Stimulated activated CD8-positive, alpha-beta memory T cell treated with anti-CD3 and anti-CD28 coated beads, Interleukin-12 subunit alpha, Interleukin-12 subunit beta, amount 100 ng/mL, for 1 hour (primary cell): ENCODE data around the gene PDX1.
"Not testable (repeated sequence)": the region's sequence is repeated elsewhere in the genome, so short reads cannot be mapped to it uniquely, and the experiment has no call there.

Experiments
- DNase-seq: peaks from one replicate; pipeline ENCODE4 v3.0.0-alpha.2; 2020; ENCODE audit warnings: low read depth

The PDX1 gene

DNA sequence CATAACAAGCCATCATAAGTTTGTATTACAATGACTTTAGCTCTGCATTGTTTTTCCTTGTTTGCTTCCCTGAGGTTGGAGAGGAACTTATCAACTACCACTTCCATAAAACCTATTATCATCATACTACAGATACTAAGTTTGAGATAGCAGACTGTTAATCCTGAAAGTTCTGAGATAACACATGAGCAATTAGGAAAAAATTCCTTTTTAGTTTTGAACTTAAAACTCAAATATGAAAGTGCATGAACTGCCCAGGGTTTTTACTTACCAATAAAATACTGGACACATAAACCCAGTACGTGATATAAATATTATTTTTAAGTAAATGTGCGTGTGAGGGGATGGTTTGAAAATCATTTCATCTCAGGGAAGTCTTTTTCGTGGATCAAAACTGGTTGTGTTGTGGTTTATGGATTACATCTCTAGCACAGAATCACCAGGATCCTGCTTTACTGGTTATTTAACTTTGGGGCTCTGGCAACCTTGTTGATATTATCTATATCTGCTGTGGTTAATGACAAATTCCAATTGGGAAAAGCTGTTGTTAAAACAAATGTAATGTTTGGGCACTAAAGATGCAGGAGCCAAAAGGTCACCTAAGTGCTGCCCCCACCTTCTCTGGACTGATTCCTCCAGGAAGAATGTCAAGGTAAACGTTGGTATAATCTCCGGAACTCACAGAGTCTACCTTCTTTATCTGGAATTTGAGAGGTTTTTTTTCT, 36.9 kb downstream of the PDX1 start:
- no peak for DNase-seq

DNA sequence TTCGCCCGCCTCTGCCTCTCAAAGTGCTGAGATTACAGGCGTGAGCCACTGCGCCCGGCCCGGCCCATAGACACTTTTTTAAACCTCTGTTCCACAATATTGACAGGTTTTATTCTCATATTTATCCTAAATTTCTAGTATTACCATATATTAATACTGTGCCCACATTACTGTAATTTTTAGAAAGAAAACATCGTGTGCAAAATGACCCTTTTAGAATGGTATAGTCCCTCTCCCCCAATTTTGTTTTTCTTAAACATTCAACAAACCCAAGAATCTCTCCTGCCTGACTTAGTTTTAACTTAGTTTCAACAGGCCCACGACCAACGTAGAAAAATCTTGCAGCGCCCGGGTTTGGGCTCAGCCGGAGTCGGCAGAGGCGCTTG, 40.2 kb downstream of the PDX1 start:
- no peak for DNase-seq

DNA sequence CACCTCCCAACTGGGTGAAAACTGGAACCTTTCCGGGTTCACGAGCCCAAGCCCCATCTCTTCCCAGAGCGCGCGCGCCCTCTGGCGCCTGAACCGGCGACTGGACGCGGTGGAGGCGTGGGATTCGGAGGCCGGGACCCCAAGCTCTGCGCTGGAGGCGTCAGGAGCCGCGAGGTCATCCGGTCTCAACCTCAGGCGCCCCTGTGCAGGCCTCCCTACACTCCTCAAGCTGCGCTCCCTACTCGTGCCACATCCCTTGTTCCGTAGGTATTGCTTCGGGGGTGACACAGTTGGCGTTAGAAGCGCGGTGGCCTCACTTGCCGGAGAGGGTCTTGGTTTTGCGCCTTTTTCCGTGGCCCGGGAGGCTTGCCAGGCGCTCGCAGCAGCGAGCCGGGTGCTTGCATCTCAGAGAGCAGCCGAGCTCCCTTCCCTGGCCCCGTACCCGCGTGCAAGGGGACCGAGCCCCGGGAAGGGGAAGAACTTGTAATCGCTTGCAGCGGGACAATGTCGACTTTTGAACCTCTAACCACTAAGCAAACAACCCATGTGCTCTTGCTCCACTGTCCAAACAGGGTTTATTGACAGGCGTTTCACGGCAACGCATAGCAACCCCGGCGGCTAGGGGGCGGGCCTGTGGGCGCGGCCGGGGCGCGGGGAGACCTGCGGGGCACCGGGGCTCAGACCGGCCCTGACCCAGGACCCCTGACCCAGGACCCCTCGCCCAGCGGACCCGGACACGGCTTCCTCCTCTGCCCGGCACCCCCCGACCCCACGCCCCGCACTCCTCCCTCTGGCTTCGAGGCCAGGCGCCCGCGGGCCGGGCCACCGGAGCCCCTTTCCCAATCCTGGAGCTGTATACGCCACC, 40.8 kb downstream of the PDX1 start:
- no peak for DNase-seq

DNA sequence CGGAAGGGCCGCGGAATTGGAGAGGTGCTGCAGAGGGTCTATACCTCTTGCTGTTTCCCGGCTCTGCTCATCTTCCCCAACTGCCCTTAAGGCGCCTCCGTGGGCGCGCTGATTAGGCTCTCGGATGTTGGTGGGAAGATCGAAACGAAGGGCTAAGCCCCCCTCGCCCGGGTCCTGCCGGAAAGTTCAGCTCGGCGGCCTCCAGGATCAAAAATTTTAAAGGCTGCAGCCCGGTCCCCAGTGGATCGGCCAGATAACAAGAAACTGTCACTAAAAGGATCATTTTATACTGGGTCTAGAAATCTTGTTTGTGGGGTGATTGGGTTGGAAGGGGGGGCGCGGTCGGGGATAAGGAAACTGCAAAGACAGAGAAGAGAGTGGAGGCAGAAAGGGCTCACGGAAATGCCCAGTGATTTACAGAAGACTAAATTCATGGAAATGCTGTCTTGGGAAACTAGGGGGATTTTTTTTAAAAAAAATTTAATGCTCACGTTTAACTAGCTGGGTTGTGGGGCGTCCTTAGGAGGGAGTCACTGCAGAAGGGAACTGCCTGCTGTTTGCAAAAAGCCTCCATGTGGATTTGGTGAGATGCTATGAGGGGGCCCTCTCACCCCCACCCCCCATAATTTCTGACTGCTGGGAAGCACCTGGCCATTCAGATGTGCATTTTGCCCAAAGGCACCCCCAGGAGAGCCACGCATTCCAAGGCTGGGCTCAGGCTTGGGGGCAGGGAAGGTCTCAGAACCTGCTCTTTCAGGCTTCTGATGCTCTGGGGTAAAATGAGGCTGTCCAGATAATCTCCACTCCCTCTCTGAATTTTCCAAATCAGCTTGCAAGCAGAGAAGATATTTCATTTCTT, 41.7 kb downstream of the PDX1 start:
- DNase-seq, result no peak

DNA sequence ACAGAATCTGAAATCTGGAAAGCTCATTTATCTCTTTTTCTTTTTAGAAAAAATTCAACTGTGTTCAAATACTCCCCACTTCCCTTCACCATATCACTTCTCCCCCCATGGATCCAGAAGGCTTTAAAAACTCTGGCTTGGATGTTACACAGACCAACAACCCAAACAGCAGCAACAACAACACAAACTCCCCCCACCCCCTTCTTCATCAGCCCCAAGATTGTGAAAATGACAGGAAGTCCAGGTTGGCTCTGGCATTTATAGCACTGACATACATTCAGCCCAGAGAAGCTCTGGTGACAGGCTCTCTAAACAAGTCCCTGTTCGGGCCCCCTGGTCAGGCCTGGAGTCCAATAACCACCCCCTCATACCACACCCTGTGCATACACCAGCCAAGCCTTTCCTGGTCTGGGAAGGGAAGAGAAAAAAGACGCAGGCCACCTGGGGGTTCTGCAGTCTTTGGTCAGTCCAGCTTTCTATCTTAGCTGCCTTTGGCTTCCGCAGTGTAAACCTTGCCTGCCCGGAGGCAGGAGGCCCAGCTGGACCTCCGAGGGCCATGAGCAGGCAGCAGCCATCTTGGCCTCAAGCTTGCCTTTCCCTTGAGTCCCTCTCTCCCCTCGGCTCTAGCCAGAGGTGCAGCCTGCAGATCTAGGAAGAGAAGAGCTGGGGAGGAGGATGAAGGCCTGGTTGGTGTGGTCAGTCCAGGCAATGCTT, 42.5 kb downstream of the PDX1 start:
- DNase-seq, result no peak

DNA sequence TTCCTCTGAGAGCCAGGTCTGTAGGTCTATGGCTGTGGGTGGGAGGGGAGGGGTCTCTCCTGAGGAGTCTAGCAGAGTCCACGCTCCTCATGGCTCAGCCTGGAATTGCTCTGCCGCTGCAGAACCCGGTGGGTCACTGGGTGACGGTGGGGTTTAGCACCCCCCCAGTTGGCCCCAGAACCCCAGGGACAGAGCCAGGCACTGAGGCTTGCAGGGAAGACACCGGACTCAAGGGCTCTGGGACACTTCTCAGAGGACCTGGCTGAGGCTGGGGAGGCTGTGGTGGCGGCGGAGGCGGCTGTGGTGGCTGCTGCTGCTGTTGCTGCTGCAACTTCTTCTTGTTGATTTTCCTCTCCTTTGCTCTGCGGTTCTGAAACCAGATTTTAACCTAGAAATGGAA, 43.2 kb downstream of the PDX1 start:
- DNase-seq, result no peak

DNA sequence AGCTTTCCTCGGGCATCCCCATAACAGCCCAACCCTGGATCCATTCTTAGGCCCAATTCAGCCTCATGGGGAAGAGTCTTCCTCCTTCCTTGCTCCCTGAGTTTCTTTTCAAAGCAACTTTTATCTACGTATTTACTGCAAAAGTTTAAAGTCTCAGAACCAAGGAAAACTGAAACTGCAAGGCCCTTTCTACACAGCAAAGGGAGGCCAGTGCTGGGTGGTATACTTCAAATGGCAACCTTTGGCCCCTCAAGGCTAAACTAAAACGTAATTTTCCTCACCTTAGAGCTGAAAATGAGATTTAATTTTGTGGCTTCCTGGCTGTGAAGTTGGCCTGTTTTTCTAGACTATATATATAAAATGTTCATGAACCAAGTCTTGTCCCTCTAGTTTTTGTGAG, 43.7 kb downstream of the PDX1 start:
- no peak for DNase-seq

DNA sequence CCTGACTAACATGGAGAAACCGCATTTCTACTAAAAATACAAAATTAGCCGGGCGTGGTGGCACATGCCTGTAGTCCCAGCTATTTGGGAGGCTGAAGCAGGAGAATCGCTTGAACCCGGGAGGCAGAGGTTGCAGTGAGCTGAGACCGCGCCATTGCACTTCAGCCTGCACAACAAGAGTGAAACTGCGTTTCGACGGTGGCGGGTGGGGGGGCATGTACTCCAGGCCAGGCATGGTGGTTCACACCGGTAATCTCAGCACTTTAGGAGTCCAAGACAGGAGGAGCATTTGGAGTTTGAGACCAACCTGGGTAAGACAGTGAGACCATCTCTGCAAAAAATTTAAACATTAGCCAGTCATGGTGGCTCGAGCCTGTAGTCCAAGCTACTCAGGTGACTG, 44.4 kb downstream of the PDX1 start:
- DNase-seq, result not testable (repeated sequence)

DNA sequence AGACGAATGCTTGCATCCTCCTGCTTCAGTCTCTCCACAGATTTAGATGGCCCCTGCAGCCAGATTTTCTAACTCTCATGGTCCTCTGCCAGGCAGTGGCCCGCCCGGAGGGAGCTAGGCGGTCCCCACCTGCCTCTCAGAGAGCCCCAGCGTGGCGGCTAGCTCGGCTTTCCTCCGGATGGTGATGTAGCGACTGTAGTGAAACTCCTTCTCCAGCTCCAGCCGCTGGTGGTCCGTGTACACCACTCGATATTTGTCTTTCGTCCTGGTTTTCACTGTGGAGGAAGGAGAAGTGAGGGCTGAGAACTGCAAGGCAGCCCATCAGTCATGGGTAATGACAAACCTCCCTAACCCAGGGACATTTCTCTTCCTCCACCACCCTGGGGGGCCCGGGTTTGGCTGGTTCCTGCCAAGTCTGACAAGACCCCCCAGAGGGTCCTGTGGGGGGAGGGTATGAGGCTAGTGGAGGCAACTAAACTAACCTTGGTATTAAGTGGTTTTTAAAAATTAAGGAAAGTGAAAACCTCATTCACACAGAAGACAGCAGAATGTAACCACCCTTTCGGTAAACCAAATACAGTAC, 45.0 kb downstream of the PDX1 start:
- no peak for DNase-seq

DNA sequence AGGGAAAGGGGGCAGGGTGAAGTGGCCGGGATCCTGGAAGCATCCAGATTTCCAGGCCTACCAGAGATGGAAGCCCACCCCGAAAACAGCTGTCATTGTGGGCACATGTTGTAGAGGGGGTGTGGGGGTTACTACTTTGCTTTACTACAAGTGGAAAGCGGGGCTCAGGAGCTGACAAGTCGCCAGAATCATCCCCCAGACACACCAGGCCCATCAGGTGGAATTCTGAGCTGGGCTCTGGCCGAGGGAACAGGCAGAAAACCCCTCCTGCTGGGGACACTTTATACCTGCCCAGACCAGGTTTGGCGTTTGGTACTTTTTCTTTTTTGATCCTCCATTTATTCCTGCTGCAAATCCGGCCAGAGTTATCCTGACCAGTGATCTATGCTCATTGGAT, 45.5 kb downstream of the PDX1 start:
- no peak for DNase-seq

DNA sequence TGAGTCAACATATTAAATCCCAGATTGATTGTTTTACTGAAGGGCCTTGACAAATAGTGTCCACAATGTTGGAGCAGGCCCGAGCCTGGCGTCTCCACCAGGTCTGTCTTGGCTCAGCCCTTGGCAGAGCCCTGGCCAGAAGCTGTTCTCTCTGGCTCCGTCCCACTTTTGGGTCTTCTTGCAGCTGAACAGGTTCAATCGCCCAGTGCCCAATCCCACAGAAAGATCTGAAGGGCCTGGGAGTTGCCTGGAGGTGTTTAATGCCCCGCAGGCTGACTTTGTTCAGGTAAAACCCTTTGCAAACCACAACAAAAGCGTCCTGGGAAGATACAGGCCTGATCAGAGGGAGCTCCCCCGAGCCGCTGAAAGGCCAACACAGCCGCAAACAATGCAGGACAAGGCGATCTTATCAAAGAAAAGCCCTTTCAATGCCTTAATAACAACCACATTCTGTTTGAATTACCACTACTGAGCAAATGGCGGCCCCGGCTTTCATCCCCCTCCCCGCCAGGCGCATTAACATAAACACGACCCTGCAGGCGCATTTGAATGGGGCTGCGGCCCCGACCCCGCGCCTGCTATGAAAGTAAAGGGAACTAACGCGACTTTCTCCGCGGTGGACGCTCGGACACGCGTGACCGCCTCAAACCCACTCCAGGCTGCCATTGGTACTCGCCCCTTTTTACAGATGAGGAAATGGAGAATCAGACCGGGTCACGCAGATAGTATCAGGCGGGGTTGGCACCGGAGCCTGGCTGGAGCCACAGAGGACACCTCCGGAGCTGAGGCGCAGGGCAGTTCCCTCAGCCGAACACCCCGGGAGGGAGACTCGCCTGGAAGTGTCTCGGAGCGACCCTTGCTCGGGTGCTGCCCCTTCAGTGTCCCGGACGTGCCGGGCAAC, 46.2 kb downstream of the PDX1 start:
- no peak for DNase-seq

DNA sequence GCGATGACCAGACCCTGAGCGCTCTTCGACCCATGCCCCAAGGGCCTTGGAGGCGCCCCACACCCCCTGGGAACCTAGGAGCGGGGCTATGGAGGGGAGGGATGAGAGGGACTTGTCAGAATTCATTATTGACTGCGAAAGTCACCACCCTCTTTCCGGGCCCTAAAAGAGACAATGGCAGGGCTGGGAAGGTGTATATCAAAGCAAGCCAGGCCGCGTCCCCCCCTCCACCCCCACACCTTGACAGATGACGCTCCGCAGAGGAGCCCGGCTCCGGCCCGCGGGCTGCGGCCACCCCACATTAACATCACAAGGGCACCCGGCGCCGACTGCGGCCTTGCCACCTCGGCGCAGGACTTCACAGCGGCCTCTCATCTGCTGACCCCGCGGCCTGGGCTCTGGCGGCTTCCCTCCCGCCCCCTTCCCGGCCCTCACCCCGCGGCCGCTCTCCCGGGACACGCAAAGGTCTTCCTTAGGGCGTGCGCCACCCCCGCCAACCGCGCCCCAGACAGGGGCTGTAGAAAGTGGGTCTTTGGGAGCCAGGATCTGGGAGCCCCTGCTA, 46.9 kb downstream of the PDX1 start:
- no peak for DNase-seq

DNA sequence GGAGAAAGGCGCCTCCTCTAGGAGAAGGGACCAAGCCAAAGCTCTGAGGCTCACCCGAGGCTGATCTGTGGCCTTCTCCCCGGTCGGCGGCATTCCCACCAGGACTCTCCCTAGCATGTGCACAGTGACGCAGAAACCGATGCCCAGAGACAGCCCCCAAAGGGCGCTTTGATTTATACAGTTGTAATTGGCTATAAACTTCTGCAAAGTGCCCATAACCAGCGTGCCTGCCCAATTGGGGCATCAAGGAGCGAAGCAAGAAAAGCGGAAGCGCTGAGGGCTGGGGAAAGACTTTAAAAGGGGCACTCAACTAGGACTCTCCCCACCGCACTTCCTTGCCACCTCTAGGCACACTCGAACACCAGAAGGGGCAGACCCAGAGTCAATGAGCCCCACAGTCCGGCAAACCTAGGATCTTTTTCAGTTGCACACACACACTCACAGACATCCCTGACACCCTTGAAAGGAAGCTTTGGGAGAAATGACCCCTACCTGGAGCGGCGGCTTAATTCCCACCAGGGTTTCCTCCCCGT, 47.5 kb downstream of the PDX1 start:
- no peak for DNase-seq

DNA sequence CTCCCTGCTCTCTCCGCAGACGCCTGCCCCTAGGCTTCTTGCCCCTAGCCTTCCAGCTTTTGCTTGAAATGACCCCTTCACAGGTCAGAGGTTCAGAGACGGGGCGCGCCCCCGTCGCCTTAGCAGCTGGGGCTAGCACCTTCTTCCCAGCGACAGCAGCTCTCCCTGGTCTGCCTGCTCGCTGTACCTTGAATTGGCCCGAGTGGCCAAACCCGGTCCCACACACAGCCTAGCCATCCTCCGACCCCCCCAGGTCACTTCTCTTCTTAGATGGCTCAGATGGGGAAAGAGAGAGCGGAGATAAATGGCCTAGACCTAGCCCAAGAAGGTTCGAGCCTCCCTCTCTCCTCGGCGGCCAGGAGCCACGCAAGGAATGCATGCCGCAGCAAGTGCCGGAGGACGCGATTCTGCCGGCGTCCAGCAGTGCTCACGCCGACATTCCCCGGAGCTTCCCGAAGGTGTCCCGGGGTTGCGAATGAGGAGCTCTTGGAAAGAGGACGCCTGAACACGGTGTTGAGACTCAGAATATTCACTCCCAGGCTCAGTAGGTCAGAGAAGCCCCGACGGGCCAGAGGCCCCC, 48.0 kb downstream of the PDX1 start:
- DNase-seq, result no peak

DNA sequence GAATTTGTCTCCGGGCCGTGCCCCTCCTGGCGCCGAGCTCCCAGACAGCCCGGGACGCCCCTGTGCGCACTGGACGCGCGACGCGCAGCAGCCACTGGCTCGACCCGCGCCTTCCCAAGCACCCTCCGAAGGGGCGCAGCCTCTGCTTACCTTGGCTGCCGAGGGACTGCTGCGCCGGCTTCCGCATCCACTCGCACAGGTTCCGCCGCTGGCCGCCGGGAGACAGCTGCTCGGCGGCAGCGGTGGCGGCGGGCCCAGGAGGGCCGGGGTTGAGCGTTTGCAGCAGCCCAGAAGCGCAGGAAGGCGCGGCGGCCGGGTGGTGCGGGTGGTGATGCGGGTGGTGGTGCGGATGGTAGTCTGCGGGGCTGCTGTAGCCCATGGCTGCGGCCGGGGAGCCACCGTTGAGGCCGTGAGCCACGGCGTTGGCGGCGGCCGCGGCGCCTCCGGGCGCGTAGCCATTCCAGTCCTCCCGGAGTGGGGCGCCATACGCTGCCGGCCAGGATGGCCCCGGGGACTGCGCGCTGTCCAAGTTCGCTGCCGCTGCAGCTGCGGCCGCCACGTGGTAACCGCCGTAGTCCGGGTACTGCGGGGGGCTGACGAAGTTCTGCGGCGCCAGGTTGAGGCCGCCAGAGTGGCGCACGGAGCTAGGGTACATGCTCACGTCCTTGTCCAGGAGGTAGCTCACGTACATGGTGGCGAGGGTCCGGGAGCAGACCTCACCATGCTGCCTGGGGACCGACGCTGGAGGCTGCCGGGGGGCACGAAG, 48.7 kb downstream of the PDX1 start:
- DNase-seq, result no peak

DNA sequence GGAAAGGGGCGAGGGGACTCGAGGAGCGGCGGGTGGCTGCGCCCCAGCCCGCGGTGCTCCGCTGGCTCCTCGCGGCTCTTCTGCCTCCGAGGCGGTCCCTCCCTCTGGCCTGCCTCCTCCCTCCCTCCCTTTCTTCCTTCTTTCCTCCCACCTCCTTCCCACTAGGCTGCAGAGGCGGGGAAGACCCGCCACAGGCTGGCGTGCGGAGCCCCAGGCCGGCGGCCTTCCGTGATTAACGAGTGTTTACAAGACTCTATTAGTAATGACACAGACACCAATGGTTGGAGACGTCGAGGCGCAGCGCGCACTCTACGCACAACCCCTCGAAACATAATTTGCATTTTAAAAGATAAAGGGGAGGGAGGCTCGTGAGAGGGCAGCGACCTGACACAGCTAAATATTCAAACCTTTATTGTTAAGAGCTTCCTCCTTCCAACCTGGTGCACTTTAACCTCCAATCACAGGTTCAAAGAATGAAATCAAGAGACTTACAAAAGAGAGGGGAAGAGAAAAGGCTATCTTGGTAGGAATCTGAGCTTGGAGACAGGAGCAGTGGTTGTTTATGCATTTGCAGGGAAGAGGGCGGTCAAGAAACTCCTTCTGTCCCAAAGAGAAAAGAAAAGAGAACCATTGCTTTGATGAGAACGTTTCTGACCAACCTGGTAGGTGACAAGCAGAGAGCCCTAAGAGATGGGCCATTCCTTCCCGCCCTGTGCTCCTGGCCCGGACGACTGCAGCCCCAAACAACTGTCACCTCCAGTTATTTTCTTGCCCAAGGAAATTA, 49.5 kb downstream of the PDX1 start, which contains the start of gene CDX2:
TSS of gene CDX2 (minus strand) at position 234 of the 784 bp plus-strand sequence. CDS start 309 bp downstream, outside the sequence.
- DNase-seq, result no peak

DNA sequence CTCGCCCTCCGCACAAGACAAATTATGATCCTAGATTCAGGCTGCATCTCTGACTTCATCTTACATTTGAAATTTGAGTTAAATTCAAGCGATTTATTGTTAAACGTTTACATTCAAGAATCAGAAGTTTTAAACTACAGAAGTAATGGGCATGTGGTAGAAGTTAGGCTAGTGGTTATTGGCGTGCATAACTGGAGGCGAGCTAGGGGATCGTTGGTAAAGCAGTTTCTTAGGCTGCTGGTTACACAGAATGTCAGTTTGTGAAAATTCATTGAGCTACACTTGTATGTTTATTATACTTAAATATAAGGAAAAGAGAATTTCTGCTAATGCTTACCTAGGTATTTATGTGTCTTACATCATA, 50.0 kb downstream of the PDX1 start:
- DNase-seq, result no peak
